Measurements from ENCODE around the gene MARCHF3. TPM values are rescaled to one million over a fixed set of nuclear protein-coding genes. Genes with fewer than 3 reads are reported as not detected.

The MARCHF3 gene
- total RNA-seq, 1 experiment from 2014 or later: 16.1 TPM

DNA sequence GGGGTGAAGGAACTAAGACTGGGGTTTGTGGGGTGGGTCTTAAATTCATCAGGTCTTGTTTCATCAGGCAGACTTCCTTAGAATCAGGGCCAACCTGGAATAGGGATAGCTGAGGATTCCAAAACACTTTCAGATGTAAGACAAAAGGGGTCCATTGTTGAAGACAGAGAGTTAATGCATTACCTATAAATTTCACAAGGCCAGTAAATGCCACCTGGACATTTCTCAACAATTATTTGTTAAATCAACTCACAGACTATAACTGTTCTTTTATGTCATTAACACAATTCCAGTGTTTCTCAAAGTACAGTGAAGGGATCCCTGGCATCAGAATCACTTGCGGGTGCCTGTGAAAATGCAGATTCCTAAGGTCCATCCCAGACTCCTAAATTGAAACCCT lies 2.8 kb downstream of the MARCHF3 start:
- POLR2A ChIA-PET: no interaction called here
- H3K27ac Mint-ChIP-seq: no peak overlapping the region
- H3K27me3 Mint-ChIP-seq (ENCODE audit: low read depth): peaks cover 27% of the 10 kb centered on the region

DNA sequence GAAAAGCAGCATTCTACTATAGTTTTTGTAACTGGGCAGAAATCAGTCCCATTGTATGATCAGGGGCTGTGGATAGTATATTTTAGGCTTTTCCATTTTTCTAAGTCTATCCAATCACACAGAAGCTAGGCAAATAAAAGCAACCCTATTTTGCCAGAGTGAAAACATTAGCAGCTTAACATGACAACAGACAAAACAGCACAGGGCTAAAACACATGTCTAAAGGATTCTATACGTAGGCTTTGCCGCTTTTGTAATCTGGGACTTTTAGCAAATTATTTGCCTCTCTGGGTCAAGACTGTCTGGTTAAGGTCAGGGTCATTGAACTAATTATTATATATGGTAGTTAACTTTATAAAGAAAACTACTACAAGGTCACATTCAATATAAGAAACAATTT lies 4.2 kb downstream of the MARCHF3 start:
- Mint-ChIP-seq H3K4me3 (no peak overlapping the region), H3K27ac (no peak overlapping the region), H3K36me3 (no peaks in the 10 kb centered on the region), H3K4me1 (peaks cover 43% of the 10 kb centered on the region), H3K9me3 (no peaks in the 10 kb centered on the region), H3K27me3 (ENCODE audit: low read depth) (peaks cover 14% of the 10 kb centered on the region)
- DNase-seq (ENCODE audit: low spot score) (no peak), ATAC-seq (no peak)
- POLR2A ChIA-PET: interaction anchor here (0.5 kb wide), 1 partner anchor 781 kb away, joined by 3 read pairs; no protein-coding TSS in a partner anchor
- TF ChIP-seq, protein P1, sequence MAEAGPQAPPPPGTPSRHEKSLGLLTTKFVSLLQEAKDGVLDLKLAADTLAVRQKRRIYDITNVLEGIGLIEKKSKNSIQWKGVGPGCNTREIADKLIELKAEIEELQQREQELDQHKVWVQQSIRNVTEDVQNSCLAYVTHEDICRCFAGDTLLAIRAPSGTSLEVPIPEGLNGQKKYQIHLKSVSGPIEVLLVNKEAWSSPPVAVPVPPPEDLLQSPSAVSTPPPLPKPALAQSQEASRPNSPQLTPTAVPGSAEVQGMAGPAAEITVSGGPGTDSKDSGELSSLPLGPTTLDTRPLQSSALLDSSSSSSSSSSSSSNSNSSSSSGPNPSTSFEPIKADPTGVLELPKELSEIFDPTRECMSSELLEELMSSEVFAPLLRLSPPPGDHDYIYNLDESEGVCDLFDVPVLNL (CRISPR knock-in tag; IDR thresholded peaks at IDR 0.05; ENCODE audit: borderline replicate concordance, low read depth): no peak
- TF ChIP-seq FOXK1 (CRISPR knock-in tag; IDR thresholded peaks at IDR 0.05) (no peak), ESRRA (CRISPR knock-in tag; IDR thresholded peaks at IDR 0.05; ENCODE audit: borderline replicate concordance) (no peak), GABPB1 (CRISPR knock-in tag; IDR thresholded peaks at IDR 0.05) (no peak)
- TF ChIP-seq, protein P2, sequence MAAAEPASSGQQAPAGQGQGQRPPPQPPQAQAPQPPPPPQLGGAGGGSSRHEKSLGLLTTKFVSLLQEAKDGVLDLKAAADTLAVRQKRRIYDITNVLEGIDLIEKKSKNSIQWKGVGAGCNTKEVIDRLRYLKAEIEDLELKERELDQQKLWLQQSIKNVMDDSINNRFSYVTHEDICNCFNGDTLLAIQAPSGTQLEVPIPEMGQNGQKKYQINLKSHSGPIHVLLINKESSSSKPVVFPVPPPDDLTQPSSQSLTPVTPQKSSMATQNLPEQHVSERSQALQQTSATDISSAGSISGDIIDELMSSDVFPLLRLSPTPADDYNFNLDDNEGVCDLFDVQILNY (CRISPR knock-in tag; IDR thresholded peaks at IDR 0.05): no peak
- CTCF ChIA-PET: interaction anchor here (0.6 kb wide), 1 partner anchor 132 kb away, joined by 3 read pairs; no protein-coding TSS in a partner anchor

More for the DNA sequence above, 2.8 kb downstream of the MARCHF3 start:
- CTCF ChIA-PET: no interaction called here
- Mint-ChIP-seq H3K4me1 (peaks cover 47% of the 10 kb centered on the region), H3K9me3 (0 out of 2 replicates have a peak, but pooled peaks cover under 1% of the 10 kb centered on the region), H3K4me3 (no peak overlapping the region), H3K36me3 (no peaks in the 10 kb centered on the region)
- ATAC-seq (no peak), DNase-seq (ENCODE audit: low spot score) (no peak)
- TF ChIP-seq NR3C1 (CRISPR knock-in tag; conservative IDR thresholded peaks at IDR 0.05; ENCODE audit: low read depth) (no peak), NFE2L1 (CRISPR knock-in tag; IDR thresholded peaks at IDR 0.05) (no peak), ETV6 (CRISPR knock-in tag; IDR thresholded peaks at IDR 0.05) (no peak)
- TF ChIP-seq, protein P3, sequence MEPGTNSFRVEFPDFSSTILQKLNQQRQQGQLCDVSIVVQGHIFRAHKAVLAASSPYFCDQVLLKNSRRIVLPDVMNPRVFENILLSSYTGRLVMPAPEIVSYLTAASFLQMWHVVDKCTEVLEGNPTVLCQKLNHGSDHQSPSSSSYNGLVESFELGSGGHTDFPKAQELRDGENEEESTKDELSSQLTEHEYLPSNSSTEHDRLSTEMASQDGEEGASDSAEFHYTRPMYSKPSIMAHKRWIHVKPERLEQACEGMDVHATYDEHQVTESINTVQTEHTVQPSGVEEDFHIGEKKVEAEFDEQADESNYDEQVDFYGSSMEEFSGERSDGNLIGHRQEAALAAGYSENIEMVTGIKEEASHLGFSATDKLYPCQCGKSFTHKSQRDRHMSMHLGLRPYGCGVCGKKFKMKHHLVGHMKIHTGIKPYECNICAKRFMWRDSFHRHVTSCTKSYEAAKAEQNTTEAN (CRISPR knock-in tag; IDR thresholded peaks at IDR 0.05): no peak

DNA sequence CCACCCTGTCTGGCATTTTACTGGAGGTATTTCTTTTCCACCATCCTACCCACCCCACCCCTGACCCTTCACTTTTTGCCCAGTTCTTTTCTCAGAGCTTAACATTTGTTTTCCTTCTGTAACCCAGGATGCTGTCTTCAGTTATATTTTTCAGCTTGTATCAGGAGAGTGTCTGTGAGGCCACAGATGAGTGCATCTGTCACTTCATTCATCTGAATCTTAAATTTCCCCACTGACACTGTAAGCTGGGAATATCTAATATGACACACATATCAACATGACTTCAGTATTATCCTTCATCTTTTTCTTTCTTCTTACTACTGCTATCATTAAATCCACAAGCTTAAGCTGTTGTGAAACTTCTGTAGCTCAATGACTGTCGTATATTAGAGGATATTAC lies 4.9 kb downstream of the MARCHF3 start:
- H3K4me1 Mint-ChIP-seq: peaks cover 43% of the 10 kb centered on the region
- ChIA-PET POLR2A (no interaction called here), CTCF (interaction anchor here (0.6 to 0.7 kb wide), 2 partner anchors 47 to 133 kb away, joined by 3 read pairs; no protein-coding TSS in a partner anchor)
- peaks cover 13% of the 10 kb centered on the region for H3K27me3 Mint-ChIP-seq (ENCODE audit: low read depth)
- no peaks in the 10 kb centered on the region for H3K9me3 Mint-ChIP-seq
- ATAC-seq (no peak), DNase-seq (ENCODE audit: low spot score) (no peak)
- TF ChIP-seq, protein P4, sequence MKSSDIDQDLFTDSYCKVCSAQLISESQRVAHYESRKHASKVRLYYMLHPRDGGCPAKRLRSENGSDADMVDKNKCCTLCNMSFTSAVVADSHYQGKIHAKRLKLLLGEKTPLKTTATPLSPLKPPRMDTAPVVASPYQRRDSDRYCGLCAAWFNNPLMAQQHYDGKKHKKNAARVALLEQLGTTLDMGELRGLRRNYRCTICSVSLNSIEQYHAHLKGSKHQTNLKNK (CRISPR knock-in tag; IDR thresholded peaks at IDR 0.05): no peak
- TF ChIP-seq, protein P5, sequence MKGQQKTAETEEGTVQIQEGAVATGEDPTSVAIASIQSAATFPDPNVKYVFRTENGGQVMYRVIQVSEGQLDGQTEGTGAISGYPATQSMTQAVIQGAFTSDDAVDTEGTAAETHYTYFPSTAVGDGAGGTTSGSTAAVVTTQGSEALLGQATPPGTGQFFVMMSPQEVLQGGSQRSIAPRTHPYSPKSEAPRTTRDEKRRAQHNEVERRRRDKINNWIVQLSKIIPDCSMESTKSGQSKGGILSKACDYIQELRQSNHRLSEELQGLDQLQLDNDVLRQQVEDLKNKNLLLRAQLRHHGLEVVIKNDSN (CRISPR knock-in tag; IDR thresholded peaks at IDR 0.05): no peak
- TF ChIP-seq, protein P6, sequence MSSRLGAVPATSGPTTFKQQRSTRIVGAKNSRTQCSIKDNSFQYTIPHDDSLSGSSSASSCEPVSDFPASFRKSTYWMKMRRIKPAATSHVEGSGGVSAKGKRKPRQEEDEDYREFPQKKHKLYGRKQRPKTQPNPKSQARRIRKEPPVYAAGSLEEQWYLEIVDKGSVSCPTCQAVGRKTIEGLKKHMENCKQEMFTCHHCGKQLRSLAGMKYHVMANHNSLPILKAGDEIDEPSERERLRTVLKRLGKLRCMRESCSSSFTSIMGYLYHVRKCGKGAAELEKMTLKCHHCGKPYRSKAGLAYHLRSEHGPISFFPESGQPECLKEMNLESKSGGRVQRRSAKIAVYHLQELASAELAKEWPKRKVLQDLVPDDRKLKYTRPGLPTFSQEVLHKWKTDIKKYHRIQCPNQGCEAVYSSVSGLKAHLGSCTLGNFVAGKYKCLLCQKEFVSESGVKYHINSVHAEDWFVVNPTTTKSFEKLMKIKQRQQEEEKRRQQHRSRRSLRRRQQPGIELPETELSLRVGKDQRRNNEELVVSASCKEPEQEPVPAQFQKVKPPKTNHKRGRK (CRISPR knock-in tag; IDR thresholded peaks at IDR 0.05; ENCODE audit: borderline replicate concordance): no peak
- TF ChIP-seq, protein P7, sequence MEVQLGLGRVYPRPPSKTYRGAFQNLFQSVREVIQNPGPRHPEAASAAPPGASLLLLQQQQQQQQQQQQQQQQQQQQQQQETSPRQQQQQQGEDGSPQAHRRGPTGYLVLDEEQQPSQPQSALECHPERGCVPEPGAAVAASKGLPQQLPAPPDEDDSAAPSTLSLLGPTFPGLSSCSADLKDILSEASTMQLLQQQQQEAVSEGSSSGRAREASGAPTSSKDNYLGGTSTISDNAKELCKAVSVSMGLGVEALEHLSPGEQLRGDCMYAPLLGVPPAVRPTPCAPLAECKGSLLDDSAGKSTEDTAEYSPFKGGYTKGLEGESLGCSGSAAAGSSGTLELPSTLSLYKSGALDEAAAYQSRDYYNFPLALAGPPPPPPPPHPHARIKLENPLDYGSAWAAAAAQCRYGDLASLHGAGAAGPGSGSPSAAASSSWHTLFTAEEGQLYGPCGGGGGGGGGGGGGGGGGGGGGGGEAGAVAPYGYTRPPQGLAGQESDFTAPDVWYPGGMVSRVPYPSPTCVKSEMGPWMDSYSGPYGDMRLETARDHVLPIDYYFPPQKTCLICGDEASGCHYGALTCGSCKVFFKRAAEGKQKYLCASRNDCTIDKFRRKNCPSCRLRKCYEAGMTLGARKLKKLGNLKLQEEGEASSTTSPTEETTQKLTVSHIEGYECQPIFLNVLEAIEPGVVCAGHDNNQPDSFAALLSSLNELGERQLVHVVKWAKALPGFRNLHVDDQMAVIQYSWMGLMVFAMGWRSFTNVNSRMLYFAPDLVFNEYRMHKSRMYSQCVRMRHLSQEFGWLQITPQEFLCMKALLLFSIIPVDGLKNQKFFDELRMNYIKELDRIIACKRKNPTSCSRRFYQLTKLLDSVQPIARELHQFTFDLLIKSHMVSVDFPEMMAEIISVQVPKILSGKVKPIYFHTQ (CRISPR knock-in tag; IDR thresholded peaks at IDR 0.05): no peak
- TF ChIP-seq ZNF423 (CRISPR knock-in tag; IDR thresholded peaks at IDR 0.05) (no peak), ZNF138 (CRISPR knock-in tag; conservative IDR thresholded peaks at IDR 0.05) (no peak), SMAD3 (CRISPR knock-in tag; IDR thresholded peaks at IDR 0.05; ENCODE audit: borderline replicate concordance) (no peak), KAT7 (CRISPR knock-in tag; IDR thresholded peaks at IDR 0.05; ENCODE audit: borderline replicate concordance) (no peak), HMGA2 (CRISPR knock-in tag; IDR thresholded peaks at IDR 0.05) (no peak)
- TF ChIP-seq, protein P8, sequence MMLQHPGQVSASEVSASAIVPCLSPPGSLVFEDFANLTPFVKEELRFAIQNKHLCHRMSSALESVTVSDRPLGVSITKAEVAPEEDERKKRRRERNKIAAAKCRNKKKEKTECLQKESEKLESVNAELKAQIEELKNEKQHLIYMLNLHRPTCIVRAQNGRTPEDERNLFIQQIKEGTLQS (CRISPR knock-in tag; conservative IDR thresholded peaks at IDR 0.05): no peak
- no peaks in the 10 kb centered on the region for H3K36me3 Mint-ChIP-seq
- H3K4me3 Mint-ChIP-seq: no peak overlapping the region
- no peak overlapping the region for H3K27ac Mint-ChIP-seq

All from WTC11 (cell line).